NCI-H128 (cell line): ENCODE measurements around the gene TASP1.
"Not testable (repeated sequence)": the region's sequence is repeated elsewhere in the genome, so short reads cannot be mapped to it uniquely, and the experiment has no call there.

Experiments used
- DNase-seq: peaks from one replicate; lab custom pipeline; 2025; ENCODE audit not compliant: unreplicated experiment; lab: John Stamatoyannopoulos, UW

Gene TASP1

GRCh38 chr20:13648291-13649228 is 9.8 kb upstream of the TASP1 start:
- DNase-seq, result no peak

GRCh38 chr20:13644010-13644409 is 5.3 kb upstream of the TASP1 start:
- no peak for DNase-seq

- no peak for DNase-seq
These were observed 392 bp upstream of the TASP1 start for GRCh38 chr20:13639150-13639497.

- DNase-seq, result no peak
These were observed 603 bp downstream of the TASP1 start for GRCh38 chr20:13638162-13638495.

- DNase-seq, result no peak
These were observed 6.3 kb downstream of the TASP1 start for GRCh38 chr20:13632431-13632830.

- not testable (repeated sequence) for DNase-seq
These were observed 11.2 kb downstream of the TASP1 start for GRCh38 chr20:13627525-13627924.

- DNase-seq, result no peak
These were observed 12.0 kb downstream of the TASP1 start for GRCh38 chr20:13626724-13627123.

- DNase-seq, result no peak
These were observed 13.3 kb downstream of the TASP1 start for GRCh38 chr20:13625304-13625979.

- not testable (repeated sequence) for DNase-seq
These were observed 19.3 kb downstream of the TASP1 start for GRCh38 chr20:13619415-13619814.

- not testable (repeated sequence) for DNase-seq
These were observed 20.3 kb downstream of the TASP1 start for GRCh38 chr20:13618456-13618855.

GRCh38 chr20:13617585-13617984 is 21.1 kb downstream of the TASP1 start:
- DNase-seq, result not testable (repeated sequence)

- DNase-seq, result not testable (repeated sequence)
These were observed 22.0 kb downstream of the TASP1 start for GRCh38 chr20:13616713-13617112.

GRCh38 chr20:13613917-13614316 is 24.8 kb downstream of the TASP1 start:
- DNase-seq, result no peak

- no peak for DNase-seq
These were observed 27.1 kb downstream of the TASP1 start for GRCh38 chr20:13611611-13612125.

GRCh38 chr20:13610184-13610583 is 28.5 kb downstream of the TASP1 start:
- no peak for DNase-seq

- no peak for DNase-seq
These were observed 30.7 kb downstream of the TASP1 start for GRCh38 chr20:13608066-13608465.

GRCh38 chr20:13593423-13593822 is 45.3 kb downstream of the TASP1 start:
- not testable (repeated sequence) for DNase-seq

GRCh38 chr20:13588049-13588448 is 50.7 kb downstream of the TASP1 start:
- DNase-seq, result no peak

GRCh38 chr20:13587370-13587769 is 51.4 kb downstream of the TASP1 start:
- no peak for DNase-seq

- DNase-seq, result no peak
These were observed 52.6 kb downstream of the TASP1 start for GRCh38 chr20:13586133-13586532.

- no peak for DNase-seq
These were observed 57.3 kb downstream of the TASP1 start for GRCh38 chr20:13581451-13581850.

GRCh38 chr20:13580707-13581106 is 58.0 kb downstream of the TASP1 start:
- no peak for DNase-seq
